Right cardiac atrium (tissue), 5 donors: Measurements from ENCODE around the gene CCDC148. TPM values are rescaled to one million over a fixed set of nuclear protein-coding genes. Genes with fewer than 3 reads are reported as not detected.
"Not testable (repeated sequence)": the region's sequence is repeated elsewhere in the genome, so short reads cannot be mapped to it uniquely, and the experiment has no call there.

ENCODE experiments used
- ATAC-seq, 2 donors: fragments of 200-7000 bp; cut with Tn5 transposase; one replicate each; pipeline versions ENCODE4 v1.8.0 to v1.9.1; 2020; ENCODE audit warnings: moderate library complexity in 2 of 2, mild to moderate bottlenecking in 1 of 2
- DNase-seq, 3 donors: peaks; one replicate each; pipeline ENCODE4 v3.0.0-alpha.2; 2020
- H3K27ac ChIP-seq: one replicate; pipeline ENCODE4 v1.5.1; 2013; ENCODE audit warnings: mild to moderate bottlenecking, low read length, control low read depth, moderate library complexity
- H3K27me3 ChIP-seq: one replicate; pipeline ENCODE4 v1.6.1; 2013; ENCODE audit not compliant: control insufficient read depth, insufficient read depth
- H3K4me1 ChIP-seq: one replicate; pipeline ENCODE4 v1.6.1; 2013; ENCODE audit warnings: low read length; ENCODE audit not compliant: control insufficient read depth, insufficient read depth
- H3K4me3 ChIP-seq: one replicate; pipeline ENCODE4 v1.5.1; 2013; ENCODE audit warnings: low read length, control low read depth
- H3K9me3 ChIP-seq: one replicate; pipeline ENCODE4 v1.6.1; 2013; ENCODE audit warnings: low read length; ENCODE audit not compliant: control insufficient read depth
- WGBS: extraction: QIAGEN DNeasy Blood & Tissue Kit; methylation state at CpG from one replicate; pipeline ENCODE4 v1.1.7; 2013; 5-methylcytosine and 5-hydroxymethylcytosine counted together
- intact Hi-C, 4 donors: fragments of 100-400 bp; cut with DNase I; formaldehyde crosslinking; loops; one replicate each; pipeline versions ENCODE4 v1.11.0 to v1.14.0; 2022 to 2023
- polyA plus RNA-seq: library from polyadenylated mRNA; stranded (reverse); fragments of 200-250 nt; gene quantifications from one replicate; pipeline ENCODE4 v1.2.3, GENCODE V29; 2013
- total RNA-seq, 4 donors: library from RNA; stranded (reverse); fragmentation: NEBNext Ultra II Directional; extraction: Animal tissue kit (Norgen Biotek cat#: 25700); gene quantifications; one replicate each; pipeline ENCODE4 v1.2.1, GENCODE V29; 2021
- donor health status: healthy with polysubstance abuse.
- donor health status: DM: no; HTN: yes; CAD: no.
- donor health status: DM: no; HTN: no; CAD: no.
- donor health status: DM: no; HTN: yes; CAD: no; lungs with severe emphysema.
- donor health status: DM: yes; HTN: yes; CAD: no.

CCDC148 gene
- total and polyA plus RNA-seq, 5 donors, result 0.23 to 2.4 (median 1.1) TPM

GRCh38 chr2:158463496-158464095 is 7.0 kb upstream of the CCDC148 start:
- no peak overlapping the region for H3K4me3 ChIP-seq
- H3K9me3 ChIP-seq, result no peaks in the 10 kb centered on the region
- H3K27ac ChIP-seq, result peak overlapping the region; percentile 33
- ATAC-seq (peak in 1 of 2 donors; percentile 45), DNase-seq (peak in 1 of 3 donors; percentile 25)
- WGBS, result 67% methylated on average over 6 of the region's 6 CpGs
- H3K4me1 ChIP-seq, result peaks cover 3% of the 10 kb centered on the region
- intact Hi-C loops, result no loop called here
- H3K27me3 ChIP-seq, result no peaks in the 10 kb centered on the region

- 42% methylated on average over 3 of the region's 3 CpGs for WGBS
- Histone ChIP-seq H3K4me1 (peaks cover 3% of the 10 kb centered on the region), H3K4me3 (no peak overlapping the region), H3K27ac (no peak overlapping the region), H3K27me3 (no peaks in the 10 kb centered on the region), H3K9me3 (no peaks in the 10 kb centered on the region)
- DNase-seq, result no peak
- no peak for ATAC-seq
- intact Hi-C loops, result no loop called here
Measured at GRCh38 chr2:158460632-158461297, 4.2 kb upstream of the CCDC148 start.

GRCh38 chr2:158459161-158460003 is 2.8 kb upstream of the CCDC148 start:
- Histone ChIP-seq H3K4me1 (peaks cover 3% of the 10 kb centered on the region), H3K27me3 (no peaks in the 10 kb centered on the region), H3K27ac (no peak overlapping the region), H3K9me3 (no peaks in the 10 kb centered on the region), H3K4me3 (peak overlapping the region; percentile 51)
- DNase-seq (no peak), ATAC-seq (no peak)
- whole genome bisulfite sequencing, result 41% methylated on average over 9 of the region's 9 CpGs
- intact Hi-C loops, result loop anchor here in 3 of 4 donors (5.0 to 10.0 kb wide), 3 partner anchors 275 to 293 kb away; no protein-coding TSS in a partner anchor

- Histone ChIP-seq H3K27ac (peak overlapping the region; percentile 53), H3K9me3 (no peaks in the 10 kb centered on the region), H3K27me3 (no peaks in the 10 kb centered on the region), H3K4me1 (no peaks in the 10 kb centered on the region), H3K4me3 (peak overlapping the region; percentile 51)
- DNase-seq (no peak), ATAC-seq (no peak)
- 7% methylated on average over 9 of the region's 9 CpGs for WGBS
- intact Hi-C loops, result loop anchor here in 3 of 4 donors (5.0 to 10.0 kb wide), 3 partner anchors 274 to 294 kb away; no protein-coding TSS in a partner anchor
Measured at GRCh38 chr2:158458617-158458920, 2.0 kb upstream of the CCDC148 start.

- DNase-seq, result peak; percentile 75 to 88 (median 87)
- Histone ChIP-seq H3K27me3 (no peaks in the 10 kb centered on the region), H3K4me3 (peak overlapping the region; percentile 51), H3K4me1 (no peaks in the 10 kb centered on the region), H3K27ac (peak overlapping the region; percentile 53), H3K9me3 (no peaks in the 10 kb centered on the region)
- peak; percentile 72 to 79 for ATAC-seq
- WGBS, result under 1% methylated on average over 61 of the region's 61 CpGs
- intact Hi-C loops, result loop anchor here in 3 of 4 donors (5.0 to 10.0 kb wide), 3 partner anchors 273 to 294 kb away; no protein-coding TSS in a partner anchor
Measured at GRCh38 chr2:158457826-158458616, 1.5 kb upstream of the CCDC148 start.

- intact Hi-C loops, result loop anchor here in 3 of 4 donors (5.0 to 10.0 kb wide), 3 partner anchors 272 to 295 kb away; no protein-coding TSS in a partner anchor
Measured at GRCh38 chr2:158457092-158457825, 706 bp upstream of the CCDC148 start.

GRCh38 chr2:158443606-158444005 is 12.9 kb downstream of the CCDC148 start:
- intact Hi-C loops, result no loop called here
- H3K9me3 ChIP-seq, result no peaks in the 10 kb centered on the region

More at GRCh38 chr2:158457092-158457825, 706 bp upstream of the CCDC148 start:
- ATAC-seq (peak; percentile 53 to 64), DNase-seq (peak; percentile 64 to 88 (median 85))
- Histone ChIP-seq H3K4me1 (no peaks in the 10 kb centered on the region), H3K9me3 (no peaks in the 10 kb centered on the region), H3K27ac (peak overlapping the region; percentile 53), H3K27me3 (no peaks in the 10 kb centered on the region), H3K4me3 (peak overlapping the region; percentile 51)
- under 1% methylated on average over 84 of the region's 84 CpGs for WGBS

GRCh38 chr2:158439062-158439461 is 17.5 kb downstream of the CCDC148 start:
- intact Hi-C loops, H3K9me3 ChIP-seq, ATAC-seq, H3K4me3 ChIP-seq, H3K27me3 ChIP-seq, H3K27ac ChIP-seq, DNase-seq, H3K4me1 ChIP-seq: not testable (repeated sequence)
- WGBS, result 94% methylated on average over 4 of the region's 4 CpGs

More at GRCh38 chr2:158443606-158444005, 12.9 kb downstream of the CCDC148 start:
- H3K4me3 ChIP-seq, result no peak overlapping the region
- H3K4me1 ChIP-seq, result no peaks in the 10 kb centered on the region
- whole genome bisulfite sequencing, result 99% methylated on average over 1 of the region's 1 CpG
- no peak for ATAC-seq
- DNase-seq, result no peak
- no peaks in the 10 kb centered on the region for H3K27me3 ChIP-seq
- H3K27ac ChIP-seq, result no peak overlapping the region

GRCh38 chr2:158433716-158434115 is 22.8 kb downstream of the CCDC148 start:
- 92% methylated on average over 13 of the region's 13 CpGs for WGBS
- DNase-seq, H3K9me3 ChIP-seq, H3K4me3 ChIP-seq, H3K27me3 ChIP-seq, ATAC-seq, H3K4me1 ChIP-seq, H3K27ac ChIP-seq, intact Hi-C loops: not testable (repeated sequence)

- intact Hi-C loops, result no loop called here
- H3K9me3 ChIP-seq, result no peaks in the 10 kb centered on the region
- H3K27ac ChIP-seq, result no peak overlapping the region
- H3K4me3 ChIP-seq, result no peak overlapping the region
- no peak for DNase-seq
- no peak for ATAC-seq
- H3K4me1 ChIP-seq, result no peaks in the 10 kb centered on the region
- no peaks in the 10 kb centered on the region for H3K27me3 ChIP-seq
Measured at GRCh38 chr2:158432117-158432516, 24.4 kb downstream of the CCDC148 start.
